HEK293 (cell line): ENCODE data around the gene DNM1.

Source experiments
- BCL11B ChIP-seq: fragments of 450-650 bp; formaldehyde crosslinking; IDR thresholded peaks from 2 replicates; pipeline ENCODE4 v1.5.1; 2016; ENCODE audit warnings: low read depth, missing biosample characterization, missing genetic modification characterization
- FEZF1 ChIP-seq: fragments of 450-650 bp; formaldehyde crosslinking; IDR thresholded peaks from 2 replicates; pipeline ENCODE4 v1.5.1; 2016; ENCODE audit warnings: missing biosample characterization, missing genetic modification characterization
- REPIN1 ChIP-seq: fragments of 450-650 bp; formaldehyde crosslinking; IDR thresholded peaks from 2 replicates; pipeline ENCODE4 v1.5.1; 2017; ENCODE audit warnings: missing biosample characterization, missing genetic modification characterization, low read depth
- SALL2 ChIP-seq: fragments of 450-650 bp; formaldehyde crosslinking; IDR thresholded peaks from 2 replicates; pipeline ENCODE4 v1.5.0; 2017; ENCODE audit warnings: missing biosample characterization, mild to moderate bottlenecking, missing genetic modification characterization, borderline replicate concordance
- TSHZ1 ChIP-seq: fragments of 450-650 bp; formaldehyde crosslinking; IDR thresholded peaks from 2 replicates; pipeline ENCODE4 v1.5.1; 2016; ENCODE audit warnings: missing biosample characterization, missing genetic modification characterization, borderline replicate concordance
- YY1 ChIP-seq: fragments of 450-650 bp; formaldehyde crosslinking; IDR thresholded peaks from 2 replicates; pipeline ENCODE4 v1.5.1; 2018; ENCODE audit warnings: missing biosample characterization, missing genetic modification characterization
- ZNF114 ChIP-seq: fragments of 450-650 bp; formaldehyde crosslinking; IDR thresholded peaks from 2 replicates; pipeline ENCODE4 v1.5.0; 2017; ENCODE audit warnings: missing biosample characterization, missing genetic modification characterization
- ZNF157 ChIP-seq: fragments of 450-650 bp; formaldehyde crosslinking; IDR thresholded peaks from 2 replicates; pipeline ENCODE4 v1.5.1; 2016; ENCODE audit warnings: missing biosample characterization, missing genetic modification characterization
- ZNF23 ChIP-seq: fragments of 450-650 bp; formaldehyde crosslinking; IDR thresholded peaks from 2 replicates; pipeline ENCODE4 v1.5.1; 2016; ENCODE audit warnings: missing biosample characterization, missing genetic modification characterization, borderline replicate concordance
- ZNF24 ChIP-seq: fragments of 450-650 bp; formaldehyde crosslinking; IDR thresholded peaks from 2 replicates; pipeline ENCODE4 v1.5.1; 2016; ENCODE audit warnings: missing biosample characterization, missing genetic modification characterization
- ZNF302 ChIP-seq: fragments of 450-650 bp; formaldehyde crosslinking; IDR thresholded peaks from 2 replicates; pipeline ENCODE4 v1.5.1; 2016; ENCODE audit warnings: missing biosample characterization, missing genetic modification characterization, low read depth
- ZNF398 ChIP-seq: fragments of 450-650 bp; formaldehyde crosslinking; IDR thresholded peaks from 2 replicates; pipeline ENCODE4 v1.5.1; 2017; ENCODE audit warnings: missing biosample characterization, missing genetic modification characterization
- ZNF404 ChIP-seq: fragments of 450-650 bp; formaldehyde crosslinking; IDR thresholded peaks from 2 replicates; pipeline ENCODE4 v1.5.1; 2017; ENCODE audit warnings: missing biosample characterization, missing genetic modification characterization
- ZNF514 ChIP-seq: fragments of 450-650 bp; formaldehyde crosslinking; IDR thresholded peaks from 2 replicates; pipeline ENCODE4 v1.5.1; 2016; ENCODE audit warnings: missing biosample characterization, missing genetic modification characterization
- ZNF518A ChIP-seq: fragments of 450-650 bp; formaldehyde crosslinking; conservative IDR thresholded peaks from 2 replicates; pipeline ENCODE4 v1.5.1; 2016; ENCODE audit warnings: low read depth, missing biosample characterization, missing genetic modification characterization
- ZNF529 ChIP-seq: fragments of 450-650 bp; formaldehyde crosslinking; IDR thresholded peaks from 2 replicates; pipeline ENCODE4 v1.5.1; 2017; ENCODE audit warnings: missing genetic modification characterization, missing biosample characterization; ENCODE audit not compliant: insufficient replicate concordance
- ZNF621 ChIP-seq: fragments of 450-650 bp; formaldehyde crosslinking; IDR thresholded peaks from 2 replicates; pipeline ENCODE4 v1.5.1; 2017; ENCODE audit warnings: missing biosample characterization, missing genetic modification characterization
- ZNF843 ChIP-seq: fragments of 450-650 bp; formaldehyde crosslinking; IDR thresholded peaks from 2 replicates; pipeline ENCODE4 v1.5.1; 2016; ENCODE audit warnings: missing biosample characterization, missing genetic modification characterization
- ZSCAN23 ChIP-seq: fragments of 450-650 bp; formaldehyde crosslinking; IDR thresholded peaks from 2 replicates; pipeline ENCODE4 v1.5.1; 2016; ENCODE audit warnings: missing biosample characterization, missing genetic modification characterization
- ZSCAN30 ChIP-seq: fragments of 450-650 bp; IDR thresholded peaks from 2 replicates; pipeline ENCODE4 v1.5.1; 2018; ENCODE audit warnings: missing biosample characterization, mild to moderate bottlenecking, missing genetic modification characterization, moderate library complexity
- TF ChIP-seq, protein P1 (sequence below): fragments of 450-650 bp; formaldehyde crosslinking; conservative IDR thresholded peaks from 2 replicates; pipeline ENCODE4 v1.5.1; 2016; ENCODE audit warnings: low read depth, missing biosample characterization, missing genetic modification characterization
- TF ChIP-seq, protein P2 (sequence below): fragments of 450-650 bp; formaldehyde crosslinking; IDR thresholded peaks from 2 replicates; pipeline ENCODE4 v1.5.1; 2016; ENCODE audit warnings: missing biosample characterization, missing genetic modification characterization

DNM1 gene

DNA sequence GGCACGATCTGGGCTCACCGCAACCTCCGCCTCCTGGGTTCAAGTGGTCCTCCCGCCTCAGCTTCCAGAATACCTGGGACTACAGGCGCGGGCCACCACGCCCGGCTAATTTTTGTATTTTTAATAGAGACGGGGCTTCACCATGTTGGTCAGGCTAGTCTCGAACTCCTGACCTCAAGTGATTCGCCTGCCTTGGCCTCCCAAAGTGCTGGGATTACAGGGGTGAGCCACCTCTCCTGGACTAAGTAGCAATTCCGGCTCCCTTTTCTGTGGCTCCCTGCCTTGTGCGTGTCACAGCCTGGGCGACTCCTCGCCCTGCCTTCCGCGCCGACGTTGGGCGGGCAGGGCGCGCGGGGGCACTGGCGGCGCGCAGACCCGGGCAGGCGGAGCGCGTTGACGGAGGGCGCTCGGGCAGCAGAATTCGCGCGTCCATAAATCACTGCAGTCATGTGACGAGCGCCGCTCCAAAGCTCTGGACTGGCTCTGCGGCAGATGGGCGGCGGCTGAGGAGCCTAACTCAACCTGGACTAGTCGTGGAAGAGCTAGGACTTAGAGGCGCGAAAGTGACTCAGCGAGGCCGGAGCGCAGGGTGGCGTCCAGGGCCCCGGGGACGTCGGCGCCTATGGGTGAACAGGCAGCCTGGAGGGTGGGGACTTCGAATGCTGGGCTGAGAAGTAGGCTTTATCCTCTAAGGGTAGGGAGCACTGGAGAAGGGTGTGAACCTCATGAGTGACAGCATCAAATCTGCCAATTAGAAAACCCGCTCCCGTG, 10.4 kb upstream of the DNM1 start (continued):
- TF ChIP-seq ZSCAN30 (peak; percentile 82), FEZF1 (tag by site-specific recombination) (no peak), YY1 (tag by site-specific recombination) (no peak), REPIN1 (tag by site-specific recombination) (no peak), ZNF157 (tag by site-specific recombination) (no peak), ZNF302 (tag by site-specific recombination) (no peak), ZNF24 (tag by site-specific recombination) (0 out of 2 replicates have a peak, but pooled peaks have one; percentile 57), ZNF621 (tag by site-specific recombination) (no peak), ZNF518A (no peak), ZNF114 (tag by site-specific recombination) (no peak), ZSCAN23 (tag by site-specific recombination) (no peak), ZNF514 (no peak), BCL11B (no peak), ZNF23 (tag by site-specific recombination) (no peak), TSHZ1 (tag by site-specific recombination) (peak; percentile 76), ZNF843 (0 out of 2 replicates have a peak, but pooled peaks have one; percentile 12), ZNF529 (tag by site-specific recombination) (no peak), ZNF398 (tag by site-specific recombination) (no peak), ZNF404 (no peak), SALL2 (tag by site-specific recombination) (no peak)
- TF ChIP-seq, protein P1, sequence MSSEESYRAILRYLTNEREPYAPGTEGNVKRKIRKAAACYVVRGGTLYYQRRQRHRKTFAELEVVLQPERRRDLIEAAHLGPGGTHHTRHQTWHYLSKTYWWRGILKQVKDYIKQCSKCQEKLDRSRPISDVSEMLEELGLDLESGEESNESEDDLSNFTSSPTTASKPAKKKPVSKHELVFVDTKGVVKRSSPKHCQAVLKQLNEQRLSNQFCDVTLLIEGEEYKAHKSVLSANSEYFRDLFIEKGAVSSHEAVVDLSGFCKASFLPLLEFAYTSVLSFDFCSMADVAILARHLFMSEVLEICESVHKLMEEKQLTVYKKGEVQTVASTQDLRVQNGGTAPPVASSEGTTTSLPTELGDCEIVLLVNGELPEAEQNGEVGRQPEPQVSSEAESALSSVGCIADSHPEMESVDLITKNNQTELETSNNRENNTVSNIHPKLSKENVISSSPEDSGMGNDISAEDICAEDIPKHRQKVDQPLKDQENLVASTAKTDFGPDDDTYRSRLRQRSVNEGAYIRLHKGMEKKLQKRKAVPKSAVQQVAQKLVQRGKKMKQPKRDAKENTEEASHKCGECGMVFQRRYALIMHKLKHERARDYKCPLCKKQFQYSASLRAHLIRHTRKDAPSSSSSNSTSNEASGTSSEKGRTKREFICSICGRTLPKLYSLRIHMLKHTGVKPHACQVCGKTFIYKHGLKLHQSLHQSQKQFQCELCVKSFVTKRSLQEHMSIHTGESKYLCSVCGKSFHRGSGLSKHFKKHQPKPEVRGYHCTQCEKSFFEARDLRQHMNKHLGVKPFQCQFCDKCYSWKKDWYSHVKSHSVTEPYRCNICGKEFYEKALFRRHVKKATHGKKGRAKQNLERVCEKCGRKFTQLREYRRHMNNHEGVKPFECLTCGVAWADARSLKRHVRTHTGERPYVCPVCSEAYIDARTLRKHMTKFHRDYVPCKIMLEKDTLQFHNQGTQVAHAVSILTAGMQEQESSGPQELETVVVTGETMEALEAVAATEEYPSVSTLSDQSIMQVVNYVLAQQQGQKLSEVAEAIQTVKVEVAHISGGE = no peak; the same call in 1 of the 2 replicates
- TF ChIP-seq, protein P2, sequence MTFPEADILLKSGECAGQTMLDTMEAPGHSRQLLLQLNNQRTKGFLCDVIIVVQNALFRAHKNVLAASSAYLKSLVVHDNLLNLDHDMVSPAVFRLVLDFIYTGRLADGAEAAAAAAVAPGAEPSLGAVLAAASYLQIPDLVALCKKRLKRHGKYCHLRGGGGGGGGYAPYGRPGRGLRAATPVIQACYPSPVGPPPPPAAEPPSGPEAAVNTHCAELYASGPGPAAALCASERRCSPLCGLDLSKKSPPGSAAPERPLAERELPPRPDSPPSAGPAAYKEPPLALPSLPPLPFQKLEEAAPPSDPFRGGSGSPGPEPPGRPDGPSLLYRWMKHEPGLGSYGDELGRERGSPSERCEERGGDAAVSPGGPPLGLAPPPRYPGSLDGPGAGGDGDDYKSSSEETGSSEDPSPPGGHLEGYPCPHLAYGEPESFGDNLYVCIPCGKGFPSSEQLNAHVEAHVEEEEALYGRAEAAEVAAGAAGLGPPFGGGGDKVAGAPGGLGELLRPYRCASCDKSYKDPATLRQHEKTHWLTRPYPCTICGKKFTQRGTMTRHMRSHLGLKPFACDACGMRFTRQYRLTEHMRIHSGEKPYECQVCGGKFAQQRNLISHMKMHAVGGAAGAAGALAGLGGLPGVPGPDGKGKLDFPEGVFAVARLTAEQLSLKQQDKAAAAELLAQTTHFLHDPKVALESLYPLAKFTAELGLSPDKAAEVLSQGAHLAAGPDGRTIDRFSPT (tag by site-specific recombination) = peak; percentile 59; the same call in 1 of the 2 replicates
